GM12878 (cell line): ENCODE results near the gene PLEKHG1. TPM values are rescaled to one million over a fixed set of nuclear protein-coding genes. Genes with fewer than 3 reads are reported as not detected.

Experiments used
- ATAC-seq: fragments of 200-7000 bp; cut with Tn5 transposase; 3 replicates; pipeline ENCODE4 v1.9.1; 2020; ENCODE audit warnings: mild to moderate bottlenecking, moderate library complexity
- BruUV-seq: library from RNA; stranded (reverse); fragments of 400-500 nt; replicated peaks from 2 replicates; lab custom pipeline; 2021; lab: Mats Ljungman, UMichigan
- CTCF ChIA-PET: fragments of 300-600 bp; sonication (Branson Sonifier 250); formaldehyde crosslinking; extraction: SDS; loops from one replicate; lab custom pipeline; 2021; ENCODE audit warnings: inconsistent platforms; lab: Yijun Ruan, JAX
- POLR2A ChIA-PET: fragments of 350-600 bp; formaldehyde crosslinking; extraction: SDS; loops from one replicate; lab custom pipeline; 2021; ENCODE audit warnings: inconsistent platforms; lab: Charles Lee
- RAD21 ChIA-PET: fragments of 300-600 bp; sonication (Branson Sonifier 250); formaldehyde crosslinking; loops from one replicate; lab custom pipeline; 2023; ENCODE audit warnings: antibody characterized with exemption; ENCODE audit not compliant: unreplicated experiment; lab: Charles Lee
- SMC1A ChIA-PET: fragments of 300-600 bp; sonication (Branson Sonifier 250); formaldehyde crosslinking; loops from one replicate; lab custom pipeline; 2023; ENCODE audit not compliant: unreplicated experiment, uncharacterized antibody; lab: Charles Lee
- DNase-seq: peaks from one replicate; pipeline ENCODE4 v3.0.0-alpha.2; 2011; ENCODE audit warnings: low read depth, low spot score
- FAIRE-seq: peaks from 3 replicates; lab custom pipeline; 2011; peaks lifted over from hg19 to GRCh38; lab: Jason Lieb, UNC
- H2AFZ ChIP-seq: 2 replicates; pipeline ENCODE4 v1.6.0; 2011; ENCODE audit warnings: low read depth, low read length, control low read depth; ENCODE audit not compliant: control insufficient read depth
- H3K27ac ChIP-seq: 2 replicates; pipeline ENCODE4 v1.5.1; 2011; ENCODE audit warnings: control low read depth; ENCODE audit not compliant: control insufficient read depth, insufficient read depth
- H3K27me3 ChIP-seq, 2 experiments: replicated peaks in 1 of 2; 2 replicates each; pipeline versions ENCODE4 v1.6.0 to v1.6.1; 2011; ENCODE audit warnings: low read length in 1 of 2; ENCODE audit not compliant: control insufficient read depth in 2 of 2, insufficient read depth in 2 of 2
- H3K36me3 ChIP-seq, 2 experiments: 2 replicates each; pipeline ENCODE4 v1.5.1; 2011; ENCODE audit warnings: low read length in 1 of 2; ENCODE audit not compliant: control insufficient read depth in 2 of 2, insufficient read depth in 2 of 2
- H3K4me1 ChIP-seq: 2 replicates; pipeline ENCODE4 v1.6.1; 2011; ENCODE audit warnings: mild to moderate bottlenecking, low read length, moderate library complexity, mixed read lengths; ENCODE audit not compliant: control insufficient read depth, insufficient read depth
- H3K4me2 ChIP-seq: 2 replicates; pipeline ENCODE4 v1.6.0; 2011; ENCODE audit warnings: control low read depth; ENCODE audit not compliant: control insufficient read depth, insufficient read depth
- H3K4me3 ChIP-seq: fragments of 200-600 bp; sonication (generic); 2 replicates; pipeline ENCODE4 v1.5.1; 2016
- H3K79me2 ChIP-seq: 2 replicates; pipeline ENCODE4 v1.6.0; 2011; ENCODE audit warnings: low read length; ENCODE audit not compliant: control insufficient read depth, insufficient read depth
- H3K9ac ChIP-seq: 2 replicates; pipeline ENCODE4 v1.8.0; 2011; ENCODE audit warnings: low read length, control low read depth, mixed read lengths; ENCODE audit not compliant: control insufficient read depth, insufficient read depth
- H3K9me3 ChIP-seq: replicated peaks from 3 replicates; pipeline ENCODE4 v1.5.1; 2011; ENCODE audit warnings: mild to moderate bottlenecking, low read length; ENCODE audit not compliant: control insufficient read depth, insufficient read depth
- H4K20me1 ChIP-seq: 2 replicates; pipeline ENCODE4 v1.6.0; 2011; ENCODE audit not compliant: control insufficient read depth, insufficient read depth
- HDAC2 ChIP-seq: fragments of 200-600 bp; sonication (generic); IDR thresholded peaks from 2 replicates; pipeline ENCODE4 v1.6.1; 2017
- NFIC ChIP-seq: IDR thresholded peaks from 2 replicates; pipeline ENCODE4 v1.6.1; 2012; ENCODE audit warnings: low read depth, mild to moderate bottlenecking, inconsistent platforms, low read length, moderate library complexity
- NFYB ChIP-seq: IDR thresholded peaks from 2 replicates; pipeline ENCODE4 v1.6.1; 2011; ENCODE audit warnings: low read depth, mild to moderate bottlenecking, low read length, improper control_type of control experiment, moderate library complexity; ENCODE audit not compliant: insufficient read depth
- POLR2AphosphoS5 ChIP-seq: IDR thresholded peaks from 2 replicates; pipeline ENCODE4 v1.6.1; 2011; ENCODE audit warnings: mild to moderate bottlenecking, low read length, inconsistent platforms
- POU2F2 ChIP-seq: IDR thresholded peaks from 3 replicates; pipeline ENCODE4 v1.6.1; 2011; ENCODE audit warnings: low read depth, mild to moderate bottlenecking, low read length, borderline replicate concordance
- SMC3 ChIP-seq: IDR thresholded peaks from 2 replicates; pipeline ENCODE4 v1.6.1; 2011; ENCODE audit warnings: low read length, improper control_type of control experiment, borderline replicate concordance
- SREBF1 ChIP-seq: IDR thresholded peaks from 2 replicates; pipeline ENCODE4 v1.6.1; 2012; ENCODE audit warnings: mild to moderate bottlenecking, low read length
- TCF3 ChIP-seq: IDR thresholded peaks from 2 replicates; pipeline ENCODE4 v1.6.1; 2012; ENCODE audit warnings: low read depth, mild to moderate bottlenecking, low read length, borderline replicate concordance; ENCODE audit not compliant: insufficient read depth
- TCF7 ChIP-seq: IDR thresholded peaks from 2 replicates; pipeline ENCODE4 v1.6.1; 2014; ENCODE audit warnings: antibody characterized with exemption, borderline replicate concordance
- WGBS: methylation state at CpG from one replicate; pipeline ENCODE4 v1.1.6; 2016; ENCODE audit warnings: low lambda C conversion rate; ENCODE audit not compliant: insufficient replicate concordance, insufficient coverage; ENCODE audit errors: missing lambda C conversion rate; 5-methylcytosine and 5-hydroxymethylcytosine counted together
- in situ Hi-C: fragments of 300-500 bp; cut with MboI; formaldehyde crosslinking; loops from 9 replicates; pipeline ENCODE4 v1.14.3; 2018; ENCODE audit warnings: mixed read lengths
- intact Hi-C: fragments of 100-400 bp; cut with micrococcal nuclease; formaldehyde crosslinking; loops from one replicate; pipeline ENCODE4 v1.14.2; 2022; ENCODE audit not compliant: unreplicated experiment
- polyA plus RNA-seq, 11 experiments: library from polyadenylated mRNA; depleted of rRNA in 4 of 11; unstranded in 6 of 11; stranded (reverse) in 5 of 11; fragments of >200 nt; fragmentation: Nextera tagmentation in 4 of 11; fragmentation: Illumina TruSeq in 1 of 11; extraction: Ambion mirVana in 4 of 11; extraction: Trizol in 1 of 11; gene quantifications; 1 replicate in 1 of 11; 2 replicates in 10 of 11; pipeline versions ENCODE4 v1.2.1 to v1.2.3, GENCODE V29; 2011 to 2016; ENCODE audit warnings: inconsistent platforms in 2 of 11, missing spikeins in 2 of 11, low read depth in 1 of 11
- total RNA-seq, 4 experiments: library from RNA; depleted of rRNA in 3 of 4; stranded (reverse); fragments of >200 nt in 3 of 4; fragmentation: Illumina TruSeq in 1 of 4; extraction: Trizol in 1 of 4; gene quantifications; 2 replicates each; pipeline versions ENCODE4 v1.2.1 to v1.2.3, GENCODE V29; 2013 to 2021
- TF ChIP-seq, protein P1 (sequence below): IDR thresholded peaks from 2 replicates; pipeline ENCODE4 v1.6.1; 2011; ENCODE audit warnings: low read depth, mild to moderate bottlenecking, low read length, moderate library complexity, borderline replicate concordance; ENCODE audit errors: extremely low read depth
- TF ChIP-seq, protein P2 (sequence below): fragments of 450-650 bp; IDR thresholded peaks from 2 replicates; pipeline ENCODE4 v1.6.1; 2016; ENCODE audit warnings: mild to moderate bottlenecking
- TF ChIP-seq, protein P3 (sequence below): fragments of 150-350 bp; IDR thresholded peaks from 2 replicates; pipeline ENCODE4 v1.6.1; 2016; ENCODE audit warnings: low read depth, low read length
- TF ChIP-seq, protein P4 (sequence below): fragments of 450-650 bp; IDR thresholded peaks from 2 replicates; pipeline ENCODE4 v1.6.1; 2018; ENCODE audit warnings: mild to moderate bottlenecking, low read depth, moderate library complexity; ENCODE audit not compliant: partially characterized antibody

PLEKHG1 gene
- total and polyA plus RNA-seq, 10 of the 15 experiments (the other 5 are each of a cell fraction or from before 2014, with no cell fraction given) = 0.77 to 17.2 (median 4.9) TPM

DNA sequence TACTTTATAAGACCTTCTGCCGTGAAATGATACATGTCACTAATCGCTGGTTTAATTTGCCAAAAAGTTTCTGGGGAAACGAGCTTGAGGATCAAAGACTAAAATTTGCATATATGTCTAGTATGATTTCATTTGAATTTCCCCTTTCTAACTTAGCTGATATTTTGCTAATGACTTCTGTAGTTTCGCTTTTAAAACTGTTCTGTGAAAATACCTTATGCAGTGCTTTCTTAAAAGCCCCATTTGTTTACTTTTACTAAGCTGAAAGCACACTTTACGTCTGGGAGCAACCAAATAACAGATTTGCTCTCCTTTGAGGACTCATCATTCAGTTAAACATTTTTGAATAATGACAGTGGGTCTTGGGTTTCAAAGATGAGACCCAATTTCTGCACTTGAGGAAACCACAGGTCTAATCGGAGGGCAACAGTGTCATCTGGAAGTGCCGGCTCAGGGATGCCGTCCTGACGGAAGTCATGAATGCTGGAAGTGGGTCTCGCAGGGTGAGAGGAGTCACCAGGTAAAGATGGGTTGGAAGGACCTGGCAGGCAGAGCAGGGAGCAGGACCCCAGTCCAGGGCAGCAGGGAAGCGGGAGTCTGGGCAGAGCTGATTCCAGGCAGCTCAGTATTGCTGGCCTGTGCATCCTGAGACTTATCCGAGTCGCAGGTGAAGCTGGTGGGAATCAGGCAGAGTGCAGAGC, 33.2 kb downstream of the PLEKHG1 start:
- Histone ChIP-seq H2AFZ (peak overlapping the region; percentile 35), H3K27me3 (no peaks in the 10 kb centered on the region; a peak in 1 of 4 replicates), H3K9ac (peak overlapping the region; percentile 73), H3K4me1 (peaks cover 24% of the 10 kb centered on the region), H3K4me2 (peak overlapping the region; percentile 85), H3K79me2 (peaks cover 24% of the 10 kb centered on the region), H3K9me3 (no peaks in the 10 kb centered on the region), H4K20me1 (no peaks in the 10 kb centered on the region), H3K4me3 (peak overlapping the region; percentile 71), H3K27ac (peak overlapping the region; percentile 69), H3K36me3 (no peaks in the 10 kb centered on the region)
- FAIRE-seq (peak; percentile 65), DNase-seq (peak; percentile 41), ATAC-seq (peak; percentile 50)
- in situ Hi-C loops = no loop called here
- intact Hi-C loops = no loop called here
- WGBS = 1% methylated on average over 13 of the region's 13 CpGs
- CTCF ChIA-PET = interaction anchor here (0.6 to 2.1 kb wide), 12 partner anchors 9 to 215 kb away, joined by 3 to 14 read pairs (median 4); no protein-coding TSS in a partner anchor
- TSS peak; percentile 48 for BruUV-seq
- POLR2A ChIA-PET = interaction anchor here (0.7 to 3.5 kb wide), 11 partner anchors 9 to 182 kb away, joined by 3 to 19 read pairs (median 3); partner anchors contain the start of gene PLEKHG1
- RAD21 ChIA-PET = interaction anchor here (0.8 to 8.9 kb wide), 15 partner anchors 10 to 214 kb away, joined by 3 to 73 read pairs (median 6); partner anchors contain the start of gene PLEKHG1
- SMC1A ChIA-PET = interaction anchor here (0.6 to 8.2 kb wide), 18 partner anchors 10 to 244 kb away, joined by 3 to 52 read pairs (median 6); partner anchors contain the start of gene PLEKHG1
- TF ChIP-seq SREBF1 (no peak), NFYB (no peak), SMC3 (no peak), TCF7 (peak; percentile 91), HDAC2 (no peak), POU2F2 (peak; percentile 87), NFIC (peak; percentile 74), TCF3 (no peak), POLR2AphosphoS5 (no peak; the same call in 1 of the 2 replicates)
- TF ChIP-seq, protein P1, sequence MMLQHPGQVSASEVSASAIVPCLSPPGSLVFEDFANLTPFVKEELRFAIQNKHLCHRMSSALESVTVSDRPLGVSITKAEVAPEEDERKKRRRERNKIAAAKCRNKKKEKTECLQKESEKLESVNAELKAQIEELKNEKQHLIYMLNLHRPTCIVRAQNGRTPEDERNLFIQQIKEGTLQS = no peak
- TF ChIP-seq, protein P2, sequence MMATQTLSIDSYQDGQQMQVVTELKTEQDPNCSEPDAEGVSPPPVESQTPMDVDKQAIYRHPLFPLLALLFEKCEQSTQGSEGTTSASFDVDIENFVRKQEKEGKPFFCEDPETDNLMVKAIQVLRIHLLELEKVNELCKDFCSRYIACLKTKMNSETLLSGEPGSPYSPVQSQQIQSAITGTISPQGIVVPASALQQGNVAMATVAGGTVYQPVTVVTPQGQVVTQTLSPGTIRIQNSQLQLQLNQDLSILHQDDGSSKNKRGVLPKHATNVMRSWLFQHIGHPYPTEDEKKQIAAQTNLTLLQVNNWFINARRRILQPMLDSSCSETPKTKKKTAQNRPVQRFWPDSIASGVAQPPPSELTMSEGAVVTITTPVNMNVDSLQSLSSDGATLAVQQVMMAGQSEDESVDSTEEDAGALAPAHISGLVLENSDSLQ = no peak
- TF ChIP-seq, protein P3, sequence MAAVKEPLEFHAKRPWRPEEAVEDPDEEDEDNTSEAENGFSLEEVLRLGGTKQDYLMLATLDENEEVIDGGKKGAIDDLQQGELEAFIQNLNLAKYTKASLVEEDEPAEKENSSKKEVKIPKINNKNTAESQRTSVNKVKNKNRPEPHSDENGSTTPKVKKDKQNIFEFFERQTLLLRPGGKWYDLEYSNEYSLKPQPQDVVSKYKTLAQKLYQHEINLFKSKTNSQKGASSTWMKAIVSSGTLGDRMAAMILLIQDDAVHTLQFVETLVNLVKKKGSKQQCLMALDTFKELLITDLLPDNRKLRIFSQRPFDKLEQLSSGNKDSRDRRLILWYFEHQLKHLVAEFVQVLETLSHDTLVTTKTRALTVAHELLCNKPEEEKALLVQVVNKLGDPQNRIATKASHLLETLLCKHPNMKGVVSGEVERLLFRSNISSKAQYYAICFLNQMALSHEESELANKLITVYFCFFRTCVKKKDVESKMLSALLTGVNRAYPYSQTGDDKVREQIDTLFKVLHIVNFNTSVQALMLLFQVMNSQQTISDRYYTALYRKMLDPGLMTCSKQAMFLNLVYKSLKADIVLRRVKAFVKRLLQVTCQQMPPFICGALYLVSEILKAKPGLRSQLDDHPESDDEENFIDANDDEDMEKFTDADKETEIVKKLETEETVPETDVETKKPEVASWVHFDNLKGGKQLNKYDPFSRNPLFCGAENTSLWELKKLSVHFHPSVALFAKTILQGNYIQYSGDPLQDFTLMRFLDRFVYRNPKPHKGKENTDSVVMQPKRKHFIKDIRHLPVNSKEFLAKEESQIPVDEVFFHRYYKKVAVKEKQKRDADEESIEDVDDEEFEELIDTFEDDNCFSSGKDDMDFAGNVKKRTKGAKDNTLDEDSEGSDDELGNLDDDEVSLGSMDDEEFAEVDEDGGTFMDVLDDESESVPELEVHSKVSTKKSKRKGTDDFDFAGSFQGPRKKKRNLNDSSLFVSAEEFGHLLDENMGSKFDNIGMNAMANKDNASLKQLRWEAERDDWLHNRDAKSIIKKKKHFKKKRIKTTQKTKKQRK = no peak
- TF ChIP-seq, protein P4, sequence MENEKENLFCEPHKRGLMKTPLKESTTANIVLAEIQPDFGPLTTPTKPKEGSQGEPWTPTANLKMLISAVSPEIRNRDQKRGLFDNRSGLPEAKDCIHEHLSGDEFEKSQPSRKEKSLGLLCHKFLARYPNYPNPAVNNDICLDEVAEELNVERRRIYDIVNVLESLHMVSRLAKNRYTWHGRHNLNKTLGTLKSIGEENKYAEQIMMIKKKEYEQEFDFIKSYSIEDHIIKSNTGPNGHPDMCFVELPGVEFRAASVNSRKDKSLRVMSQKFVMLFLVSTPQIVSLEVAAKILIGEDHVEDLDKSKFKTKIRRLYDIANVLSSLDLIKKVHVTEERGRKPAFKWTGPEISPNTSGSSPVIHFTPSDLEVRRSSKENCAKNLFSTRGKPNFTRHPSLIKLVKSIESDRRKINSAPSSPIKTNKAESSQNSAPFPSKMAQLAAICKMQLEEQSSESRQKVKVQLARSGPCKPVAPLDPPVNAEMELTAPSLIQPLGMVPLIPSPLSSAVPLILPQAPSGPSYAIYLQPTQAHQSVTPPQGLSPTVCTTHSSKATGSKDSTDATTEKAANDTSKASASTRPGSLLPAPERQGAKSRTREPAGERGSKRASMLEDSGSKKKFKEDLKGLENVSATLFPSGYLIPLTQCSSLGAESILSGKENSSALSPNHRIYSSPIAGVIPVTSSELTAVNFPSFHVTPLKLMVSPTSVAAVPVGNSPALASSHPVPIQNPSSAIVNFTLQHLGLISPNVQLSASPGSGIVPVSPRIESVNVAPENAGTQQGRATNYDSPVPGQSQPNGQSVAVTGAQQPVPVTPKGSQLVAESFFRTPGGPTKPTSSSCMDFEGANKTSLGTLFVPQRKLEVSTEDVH = no peak
